Neural cell (in vitro differentiated cells): ENCODE data around the gene ZNF121. TPM values are rescaled to one million over a fixed set of nuclear protein-coding genes. Genes with fewer than 3 reads are reported as not detected.

Source experiments
- H2AFZ ChIP-seq: fragments of 200-600, 300-800 bp; sonication (generic), shearing (Covaris generic); 2 replicates; pipeline ENCODE4 v1.6.0; 2014; ENCODE audit warnings: low read depth, mild to moderate bottlenecking, antibody characterized with exemption, low read length, moderate library complexity
- H3F3A ChIP-seq: fragments of 200-600 bp; shearing (Covaris generic); 2 replicates; pipeline ENCODE4 v1.6.1; 2016; ENCODE audit warnings: mild to moderate bottlenecking, moderate library complexity, mixed read lengths, antibody characterized with exemption, low read length; ENCODE audit not compliant: insufficient read depth, poor library complexity, severe bottlenecking
- H3K27ac ChIP-seq: fragments of 200-600, 300-800 bp; sonication (generic), shearing (Covaris generic); 2 replicates; pipeline ENCODE4 v1.5.1; 2014; ENCODE audit warnings: mild to moderate bottlenecking, low read length, moderate library complexity
- H3K27me3 ChIP-seq: fragments of 300-800, 200-600 bp; sonication (generic), shearing (Covaris generic); 2 replicates; pipeline ENCODE4 v1.6.0; 2014; ENCODE audit warnings: mild to moderate bottlenecking, low read depth, low read length, moderate library complexity; ENCODE audit not compliant: insufficient read depth
- H3K36me3 ChIP-seq: fragments of 300-800, 200-600 bp; sonication (generic), shearing (Covaris generic); 2 replicates; pipeline ENCODE4 v1.5.1; 2014; ENCODE audit warnings: mild to moderate bottlenecking, antibody characterized with exemption, low read length, moderate library complexity; ENCODE audit not compliant: insufficient read depth
- H3K4me2 ChIP-seq: fragments of 300-800, 200-600 bp; sonication (generic), shearing (Covaris generic); 2 replicates; pipeline ENCODE4 v1.6.0; 2014; ENCODE audit warnings: mild to moderate bottlenecking, low read length
- H3K4me3 ChIP-seq: fragments of 300-800, 200-600 bp; sonication (generic), shearing (Covaris generic); 2 replicates; pipeline ENCODE4 v1.5.1; 2014; ENCODE audit warnings: mild to moderate bottlenecking, low read length, moderate library complexity
- H3K79me2 ChIP-seq: fragments of 200-600 bp; shearing (Covaris generic); replicated peaks from 2 replicates; pipeline ENCODE4 v1.6.0; 2014; ENCODE audit warnings: mild to moderate bottlenecking, low read length, moderate library complexity; ENCODE audit not compliant: insufficient read depth
- H3K9ac ChIP-seq: fragments of 300-800, 200-600 bp; sonication (generic), shearing (Covaris generic); 2 replicates; pipeline ENCODE4 v1.6.1; 2016; ENCODE audit warnings: mild to moderate bottlenecking, low read length, mixed read lengths
- H3K9me2 ChIP-seq: fragments of 200-600 bp; shearing (Covaris generic); 2 replicates; pipeline ENCODE4 v1.6.1; 2016; ENCODE audit warnings: mild to moderate bottlenecking, low read length, mixed read lengths; ENCODE audit not compliant: insufficient read depth
- H3K9me3 ChIP-seq: fragments of 200-600, 300-800 bp; sonication (generic), shearing (Covaris generic); 2 replicates; pipeline ENCODE4 v1.6.1; 2016; ENCODE audit warnings: mild to moderate bottlenecking, mixed run types, low read length, moderate library complexity, mixed read lengths
- H4K20me1 ChIP-seq: fragments of 200-600 bp; shearing (Covaris generic); 2 replicates; pipeline ENCODE4 v1.6.1; 2016; ENCODE audit warnings: mild to moderate bottlenecking, mixed run types; ENCODE audit not compliant: insufficient read depth
- EP300 ChIP-seq: fragments of 450-650 bp; conservative IDR thresholded peaks from 2 replicates; pipeline ENCODE4 v1.6.1; 2014; ENCODE audit warnings: antibody characterized with exemption, mild to moderate bottlenecking, moderate library complexity; ENCODE audit not compliant: poor library complexity, severe bottlenecking
- EZH2 ChIP-seq: fragments of 200-600, 300-800 bp; shearing (Covaris generic), sonication (generic); IDR thresholded peaks from 2 replicates; pipeline ENCODE4 v1.6.1; 2014; ENCODE audit warnings: antibody characterized with exemption, low read length, borderline replicate concordance, mild to moderate bottlenecking; ENCODE audit not compliant: insufficient read depth, poor library complexity, severe bottlenecking
- MXI1 ChIP-seq: fragments of 450-650 bp; conservative IDR thresholded peaks from 2 replicates; pipeline ENCODE4 v1.6.1; 2014; ENCODE audit warnings: antibody characterized with exemption, mild to moderate bottlenecking; ENCODE audit not compliant: poor library complexity, severe bottlenecking
- POLR2AphosphoS5 ChIP-seq: IDR thresholded peaks from 2 replicates; pipeline ENCODE4 v1.6.1; 2012
- RAD21 ChIP-seq: fragments of 450-650 bp; conservative IDR thresholded peaks from 2 replicates; pipeline ENCODE4 v1.6.1; 2014; ENCODE audit warnings: antibody characterized with exemption, mild to moderate bottlenecking, moderate library complexity
- SMC3 ChIP-seq: fragments of 450-650 bp; conservative IDR thresholded peaks from 2 replicates; pipeline ENCODE4 v1.6.1; 2014; ENCODE audit warnings: antibody characterized with exemption, mild to moderate bottlenecking, moderate library complexity; ENCODE audit not compliant: poor library complexity
- TAF1 ChIP-seq: IDR thresholded peaks from 2 replicates; pipeline ENCODE4 v1.6.1; 2012; ENCODE audit warnings: low read depth
- polyA plus RNA-seq: library from polyadenylated mRNA; depleted of rRNA; stranded (reverse); fragments of >200 nt; gene quantifications from 2 replicates; pipeline ENCODE4 v1.2.3, GENCODE V29; 2014
- TF ChIP-seq, protein P1 (sequence below): fragments of 450-650 bp; IDR thresholded peaks from 2 replicates; pipeline ENCODE4 v1.5.1; 2014; ENCODE audit warnings: antibody characterized with exemption, mild to moderate bottlenecking, moderate library complexity; ENCODE audit not compliant: poor library complexity, severe bottlenecking
- TF ChIP-seq, protein P2 (sequence below): IDR thresholded peaks from 2 replicates; pipeline ENCODE4 v1.6.1; 2012; ENCODE audit warnings: borderline replicate concordance

ZNF121 gene
- polyA plus RNA-seq, 1 donor from 2014 or later: 29.5 TPM

DNA sequence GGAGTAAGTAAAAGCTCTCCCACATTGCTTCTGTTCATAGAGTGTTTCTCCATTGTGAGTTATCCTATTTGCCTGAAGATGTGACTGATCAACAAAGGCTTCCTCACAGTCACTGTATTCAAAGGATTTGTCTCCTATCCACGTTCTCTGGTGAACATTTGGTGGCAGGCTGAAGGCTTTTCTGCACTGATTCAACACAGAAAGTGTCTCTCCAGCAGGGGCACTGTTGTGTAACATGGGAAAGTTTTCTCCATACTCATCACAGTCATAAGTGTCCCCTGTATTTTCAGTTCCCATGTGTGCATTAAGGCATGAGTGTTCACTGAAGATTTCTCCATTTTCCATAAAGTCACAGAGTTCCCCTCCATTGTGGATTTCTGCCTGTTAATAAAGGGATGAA lies 17.6 kb downstream of the ZNF121 start:
- Histone ChIP-seq H3K27me3 (no peaks in the 10 kb centered on the region), H2AFZ (no peak overlapping the region), H3K4me2 (no peak overlapping the region), H3K9me2 (no peaks in the 10 kb centered on the region), H3K9me3 (peaks cover 36% of the 10 kb centered on the region), H3K4me3 (no peak overlapping the region), H3K27ac (no peak overlapping the region), H3K79me2 (peaks cover 43% of the 10 kb centered on the region), H3K36me3 (peaks cover 46% of the 10 kb centered on the region), H4K20me1 (no peaks in the 10 kb centered on the region), H3K9ac (no peak overlapping the region), H3F3A (no peaks in the 10 kb centered on the region)
- TF ChIP-seq, protein P1, sequence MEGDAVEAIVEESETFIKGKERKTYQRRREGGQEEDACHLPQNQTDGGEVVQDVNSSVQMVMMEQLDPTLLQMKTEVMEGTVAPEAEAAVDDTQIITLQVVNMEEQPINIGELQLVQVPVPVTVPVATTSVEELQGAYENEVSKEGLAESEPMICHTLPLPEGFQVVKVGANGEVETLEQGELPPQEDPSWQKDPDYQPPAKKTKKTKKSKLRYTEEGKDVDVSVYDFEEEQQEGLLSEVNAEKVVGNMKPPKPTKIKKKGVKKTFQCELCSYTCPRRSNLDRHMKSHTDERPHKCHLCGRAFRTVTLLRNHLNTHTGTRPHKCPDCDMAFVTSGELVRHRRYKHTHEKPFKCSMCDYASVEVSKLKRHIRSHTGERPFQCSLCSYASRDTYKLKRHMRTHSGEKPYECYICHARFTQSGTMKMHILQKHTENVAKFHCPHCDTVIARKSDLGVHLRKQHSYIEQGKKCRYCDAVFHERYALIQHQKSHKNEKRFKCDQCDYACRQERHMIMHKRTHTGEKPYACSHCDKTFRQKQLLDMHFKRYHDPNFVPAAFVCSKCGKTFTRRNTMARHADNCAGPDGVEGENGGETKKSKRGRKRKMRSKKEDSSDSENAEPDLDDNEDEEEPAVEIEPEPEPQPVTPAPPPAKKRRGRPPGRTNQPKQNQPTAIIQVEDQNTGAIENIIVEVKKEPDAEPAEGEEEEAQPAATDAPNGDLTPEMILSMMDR: no peak
- TF ChIP-seq EP300 (no peak), TAF1 (no peak), POLR2AphosphoS5 (no peak), MXI1 (no peak), RAD21 (no peak), EZH2 (no peak), SMC3 (no peak)
- TF ChIP-seq, protein P2, sequence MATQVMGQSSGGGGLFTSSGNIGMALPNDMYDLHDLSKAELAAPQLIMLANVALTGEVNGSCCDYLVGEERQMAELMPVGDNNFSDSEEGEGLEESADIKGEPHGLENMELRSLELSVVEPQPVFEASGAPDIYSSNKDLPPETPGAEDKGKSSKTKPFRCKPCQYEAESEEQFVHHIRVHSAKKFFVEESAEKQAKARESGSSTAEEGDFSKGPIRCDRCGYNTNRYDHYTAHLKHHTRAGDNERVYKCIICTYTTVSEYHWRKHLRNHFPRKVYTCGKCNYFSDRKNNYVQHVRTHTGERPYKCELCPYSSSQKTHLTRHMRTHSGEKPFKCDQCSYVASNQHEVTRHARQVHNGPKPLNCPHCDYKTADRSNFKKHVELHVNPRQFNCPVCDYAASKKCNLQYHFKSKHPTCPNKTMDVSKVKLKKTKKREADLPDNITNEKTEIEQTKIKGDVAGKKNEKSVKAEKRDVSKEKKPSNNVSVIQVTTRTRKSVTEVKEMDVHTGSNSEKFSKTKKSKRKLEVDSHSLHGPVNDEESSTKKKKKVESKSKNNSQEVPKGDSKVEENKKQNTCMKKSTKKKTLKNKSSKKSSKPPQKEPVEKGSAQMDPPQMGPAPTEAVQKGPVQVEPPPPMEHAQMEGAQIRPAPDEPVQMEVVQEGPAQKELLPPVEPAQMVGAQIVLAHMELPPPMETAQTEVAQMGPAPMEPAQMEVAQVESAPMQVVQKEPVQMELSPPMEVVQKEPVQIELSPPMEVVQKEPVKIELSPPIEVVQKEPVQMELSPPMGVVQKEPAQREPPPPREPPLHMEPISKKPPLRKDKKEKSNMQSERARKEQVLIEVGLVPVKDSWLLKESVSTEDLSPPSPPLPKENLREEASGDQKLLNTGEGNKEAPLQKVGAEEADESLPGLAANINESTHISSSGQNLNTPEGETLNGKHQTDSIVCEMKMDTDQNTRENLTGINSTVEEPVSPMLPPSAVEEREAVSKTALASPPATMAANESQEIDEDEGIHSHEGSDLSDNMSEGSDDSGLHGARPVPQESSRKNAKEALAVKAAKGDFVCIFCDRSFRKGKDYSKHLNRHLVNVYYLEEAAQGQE: no peak

DNA sequence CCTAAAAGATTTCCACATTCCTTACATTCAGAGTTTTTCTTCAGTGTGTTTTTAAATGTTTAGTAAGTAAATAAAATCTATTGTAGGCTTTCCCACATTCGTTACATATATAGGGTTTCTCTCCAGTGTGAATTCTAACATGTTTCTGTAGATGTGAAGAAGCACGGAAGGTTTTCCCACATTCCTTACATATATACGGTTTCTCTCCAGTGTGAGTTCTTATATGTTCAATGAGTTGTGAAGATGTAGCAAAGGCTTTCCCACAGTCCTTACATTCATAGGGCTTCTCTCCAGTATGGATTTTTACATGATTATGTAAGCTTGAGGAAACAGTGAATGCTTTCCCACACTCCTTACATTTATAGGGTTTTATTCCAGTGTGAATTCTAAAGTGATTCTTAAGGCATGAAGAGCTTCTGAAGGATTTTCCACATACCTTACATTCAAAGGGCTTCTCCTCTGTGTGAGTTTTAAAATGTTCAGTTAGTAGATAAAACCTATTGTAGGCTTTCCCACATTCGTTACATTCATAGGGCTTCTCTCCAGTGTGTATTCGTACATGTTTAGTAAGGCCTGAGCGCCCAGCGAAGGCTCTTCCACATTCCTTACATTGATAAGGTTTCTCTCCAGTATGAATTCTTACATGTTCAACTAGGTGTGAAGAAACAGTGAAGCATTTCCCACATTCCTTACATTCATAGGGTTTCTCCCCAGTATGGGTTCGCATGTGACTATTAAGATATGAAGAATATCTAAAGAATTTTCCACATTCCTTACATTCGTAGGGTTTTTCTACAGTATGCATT lies 18.2 kb downstream of the ZNF121 start:
- Histone ChIP-seq H2AFZ (no peak overlapping the region), H3K4me2 (no peak overlapping the region), H3K9me2 (no peaks in the 10 kb centered on the region), H3K4me3 (no peak overlapping the region), H3K27me3 (no peaks in the 10 kb centered on the region), H3K79me2 (peaks cover 37% of the 10 kb centered on the region), H3F3A (no peaks in the 10 kb centered on the region), H3K27ac (no peak overlapping the region), H3K9ac (no peak overlapping the region), H3K36me3 (peaks cover 46% of the 10 kb centered on the region), H4K20me1 (no peaks in the 10 kb centered on the region), H3K9me3 (peaks cover 36% of the 10 kb centered on the region)
- TF ChIP-seq, protein P2: no peak
- TF ChIP-seq POLR2AphosphoS5 (no peak), RAD21 (no peak), SMC3 (no peak), EP300 (no peak), MXI1 (no peak), TAF1 (no peak)
- TF ChIP-seq, protein P1: no peak
